Panc1 (cell line): ENCODE results near the gene PIP4P1. TPM values are rescaled to one million over a fixed set of nuclear protein-coding genes. Genes with fewer than 3 reads are reported as not detected.

Experiments
- ATAC-seq: fragments of 200-7000 bp; cut with Tn5 transposase; 2 replicates; pipeline ENCODE4 v1.9.1; 2020; ENCODE audit warnings: mild to moderate bottlenecking, moderate library complexity
- BruUV-seq: library from RNA; stranded (reverse); fragments of 400-500 nt; replicated peaks from 2 replicates; lab custom pipeline; 2021; lab: Mats Ljungman, UMichigan
- CTCF ChIA-PET: fragments of 300-600 bp; sonication (Branson Sonifier 250); formaldehyde crosslinking; loops from one replicate; lab custom pipeline; 2022; ENCODE audit warnings: antibody characterized with exemption; lab: Charles Lee
- POLR2A ChIA-PET: fragments of 300-600 bp; sonication (Branson Sonifier 250); formaldehyde crosslinking; loops from one replicate; lab custom pipeline; 2022; ENCODE audit warnings: antibody characterized with exemption; lab: Charles Lee
- DNase-seq: peaks from one replicate; pipeline ENCODE4 v3.0.0-alpha.2; 2010; ENCODE audit warnings: low read depth, low spot score
- H3K27ac ChIP-seq: 2 replicates; pipeline ENCODE4 v1.5.1; 2011; ENCODE audit warnings: mild to moderate bottlenecking, low read length, inconsistent platforms
- H3K27me3 ChIP-seq: fragments of 200-500 bp; sonication (Bioruptor generic); 2 replicates; pipeline ENCODE4 v1.6.0; 2014; ENCODE audit warnings: low read length, inconsistent platforms; ENCODE audit not compliant: control insufficient read depth, insufficient read depth
- H3K36me3 ChIP-seq: fragments of 200-500 bp; sonication (Bioruptor generic); 2 replicates; pipeline ENCODE4 v1.5.1; 2014; ENCODE audit warnings: inconsistent platforms, mild to moderate bottlenecking, low read length, moderate library complexity; ENCODE audit not compliant: control insufficient read depth, insufficient read depth
- H3K4me1 ChIP-seq: 2 replicates; pipeline ENCODE4 v1.5.1; 2011; ENCODE audit warnings: inconsistent platforms, mild to moderate bottlenecking, low read length, moderate library complexity; ENCODE audit not compliant: control insufficient read depth, insufficient read depth
- H3K4me3 ChIP-seq, 2 experiments: 2 replicates each; pipeline ENCODE4 v1.5.1; 2011 to 2012; ENCODE audit warnings: low read depth in 2 of 2, low read length in 2 of 2, mild to moderate bottlenecking in 2 of 2, inconsistent platforms in 1 of 2, moderate library complexity in 1 of 2
- H3K9me3 ChIP-seq: fragments of 200-500 bp; sonication (Bioruptor generic); 2 replicates; pipeline ENCODE4 v1.5.1; 2014; ENCODE audit warnings: low read depth, mild to moderate bottlenecking, inconsistent platforms, low read length, moderate library complexity; ENCODE audit not compliant: control insufficient read depth, insufficient read depth
- POLR2AphosphoS5 ChIP-seq: IDR thresholded peaks from 2 replicates; pipeline ENCODE4 v1.6.1; 2012; ENCODE audit warnings: mild to moderate bottlenecking, low read depth, low read length, moderate library complexity
- SIN3A ChIP-seq: IDR thresholded peaks from 2 replicates; pipeline ENCODE4 v1.6.1; 2012; ENCODE audit warnings: low read depth, mild to moderate bottlenecking, low read length, moderate library complexity, borderline replicate concordance; ENCODE audit not compliant: insufficient read depth
- TCF7L2 ChIP-seq: IDR thresholded peaks from 2 replicates; pipeline ENCODE4 v1.6.1; 2011; ENCODE audit warnings: mild to moderate bottlenecking, low read depth, low read length, inconsistent platforms
- in situ Hi-C: cut with HindIII; loops from 2 replicates; pipeline ENCODE4 v1.10.0; 2016; ENCODE audit warnings: low sequenced_read_pairs, low pct_unique_long_range_greater_than_20kb
- intact Hi-C: fragments of 100-400 bp; cut with micrococcal nuclease; formaldehyde crosslinking; loops from one replicate; pipeline ENCODE4 v1.10.0; 2022; ENCODE audit not compliant: unreplicated experiment
- total RNA-seq: library from RNA; stranded (reverse); gene quantifications from one replicate; pipeline ENCODE4 v1.2.1, GENCODE V29; 2021; ENCODE audit not compliant: unreplicated experiment
- TF ChIP-seq, protein P1 (sequence below), 2 experiments: IDR thresholded peaks; 2 replicates each; pipeline ENCODE4 v1.6.1; 2011 to 2012; ENCODE audit warnings: low read depth in 2 of 2, control low read depth in 1 of 2, low read length in 1 of 2, mild to moderate bottlenecking in 1 of 2, moderate library complexity in 1 of 2; ENCODE audit not compliant: insufficient read depth in 1 of 2
- TF ChIP-seq, protein P2 (sequence below): fragments of 450-650 bp; IDR thresholded peaks from 2 replicates; pipeline ENCODE4 v1.5.1; 2017; ENCODE audit warnings: mild to moderate bottlenecking

The PIP4P1 gene
- total RNA-seq, 1 experiment from 2014 or later, result 34.8 TPM

DNA sequence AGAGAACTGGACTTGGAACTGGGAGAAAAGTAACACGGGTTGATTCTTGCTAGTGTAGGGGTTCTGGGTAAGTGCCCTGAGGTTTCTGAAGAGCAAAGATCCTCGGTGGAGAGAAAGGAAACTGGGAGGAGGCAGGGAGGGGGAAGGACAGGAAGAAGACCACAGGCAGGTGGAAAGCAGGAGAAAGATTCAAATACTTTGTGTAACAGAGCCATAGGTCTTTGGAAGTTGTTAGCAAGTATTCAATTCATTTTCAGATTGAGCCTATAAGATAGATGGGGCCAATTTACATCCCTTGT is 9.3 kb upstream of the PIP4P1 start:
- Histone ChIP-seq H3K27me3 (no peaks in the 10 kb centered on the region), H3K4me3 (peak overlapping the region; percentile 82 to 96), H3K9me3 (no peaks in the 10 kb centered on the region), H3K4me1 (peaks cover 3% of the 10 kb centered on the region), H3K27ac (peak overlapping the region; percentile 74), H3K36me3 (peaks cover 4% of the 10 kb centered on the region)
- intact Hi-C loops (loop anchor here (5.0 kb wide), 1 partner anchor 137 kb away; no protein-coding TSS in a partner anchor), in situ Hi-C loops (no loop called here)
- BruUV-seq, result no TSS peak
- ChIA-PET CTCF (no interaction called here), POLR2A (no interaction called here)
- no peak for TF ChIP-seq SIN3A
- TF ChIP-seq TCF7L2, result no peak
- TF ChIP-seq, protein P1, sequence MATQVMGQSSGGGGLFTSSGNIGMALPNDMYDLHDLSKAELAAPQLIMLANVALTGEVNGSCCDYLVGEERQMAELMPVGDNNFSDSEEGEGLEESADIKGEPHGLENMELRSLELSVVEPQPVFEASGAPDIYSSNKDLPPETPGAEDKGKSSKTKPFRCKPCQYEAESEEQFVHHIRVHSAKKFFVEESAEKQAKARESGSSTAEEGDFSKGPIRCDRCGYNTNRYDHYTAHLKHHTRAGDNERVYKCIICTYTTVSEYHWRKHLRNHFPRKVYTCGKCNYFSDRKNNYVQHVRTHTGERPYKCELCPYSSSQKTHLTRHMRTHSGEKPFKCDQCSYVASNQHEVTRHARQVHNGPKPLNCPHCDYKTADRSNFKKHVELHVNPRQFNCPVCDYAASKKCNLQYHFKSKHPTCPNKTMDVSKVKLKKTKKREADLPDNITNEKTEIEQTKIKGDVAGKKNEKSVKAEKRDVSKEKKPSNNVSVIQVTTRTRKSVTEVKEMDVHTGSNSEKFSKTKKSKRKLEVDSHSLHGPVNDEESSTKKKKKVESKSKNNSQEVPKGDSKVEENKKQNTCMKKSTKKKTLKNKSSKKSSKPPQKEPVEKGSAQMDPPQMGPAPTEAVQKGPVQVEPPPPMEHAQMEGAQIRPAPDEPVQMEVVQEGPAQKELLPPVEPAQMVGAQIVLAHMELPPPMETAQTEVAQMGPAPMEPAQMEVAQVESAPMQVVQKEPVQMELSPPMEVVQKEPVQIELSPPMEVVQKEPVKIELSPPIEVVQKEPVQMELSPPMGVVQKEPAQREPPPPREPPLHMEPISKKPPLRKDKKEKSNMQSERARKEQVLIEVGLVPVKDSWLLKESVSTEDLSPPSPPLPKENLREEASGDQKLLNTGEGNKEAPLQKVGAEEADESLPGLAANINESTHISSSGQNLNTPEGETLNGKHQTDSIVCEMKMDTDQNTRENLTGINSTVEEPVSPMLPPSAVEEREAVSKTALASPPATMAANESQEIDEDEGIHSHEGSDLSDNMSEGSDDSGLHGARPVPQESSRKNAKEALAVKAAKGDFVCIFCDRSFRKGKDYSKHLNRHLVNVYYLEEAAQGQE (IDR thresholded peaks at IDR 0.05; ENCODE audit: insufficient read depth in 1 of 2, low read depth in 2 of 2, low read length in 1 of 2), result no peak
- no peak for TF ChIP-seq POLR2AphosphoS5
- TF ChIP-seq, protein P2, sequence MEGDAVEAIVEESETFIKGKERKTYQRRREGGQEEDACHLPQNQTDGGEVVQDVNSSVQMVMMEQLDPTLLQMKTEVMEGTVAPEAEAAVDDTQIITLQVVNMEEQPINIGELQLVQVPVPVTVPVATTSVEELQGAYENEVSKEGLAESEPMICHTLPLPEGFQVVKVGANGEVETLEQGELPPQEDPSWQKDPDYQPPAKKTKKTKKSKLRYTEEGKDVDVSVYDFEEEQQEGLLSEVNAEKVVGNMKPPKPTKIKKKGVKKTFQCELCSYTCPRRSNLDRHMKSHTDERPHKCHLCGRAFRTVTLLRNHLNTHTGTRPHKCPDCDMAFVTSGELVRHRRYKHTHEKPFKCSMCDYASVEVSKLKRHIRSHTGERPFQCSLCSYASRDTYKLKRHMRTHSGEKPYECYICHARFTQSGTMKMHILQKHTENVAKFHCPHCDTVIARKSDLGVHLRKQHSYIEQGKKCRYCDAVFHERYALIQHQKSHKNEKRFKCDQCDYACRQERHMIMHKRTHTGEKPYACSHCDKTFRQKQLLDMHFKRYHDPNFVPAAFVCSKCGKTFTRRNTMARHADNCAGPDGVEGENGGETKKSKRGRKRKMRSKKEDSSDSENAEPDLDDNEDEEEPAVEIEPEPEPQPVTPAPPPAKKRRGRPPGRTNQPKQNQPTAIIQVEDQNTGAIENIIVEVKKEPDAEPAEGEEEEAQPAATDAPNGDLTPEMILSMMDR, result no peak
- ATAC-seq, result no peak
- DNase-seq, result no peak

DNA sequence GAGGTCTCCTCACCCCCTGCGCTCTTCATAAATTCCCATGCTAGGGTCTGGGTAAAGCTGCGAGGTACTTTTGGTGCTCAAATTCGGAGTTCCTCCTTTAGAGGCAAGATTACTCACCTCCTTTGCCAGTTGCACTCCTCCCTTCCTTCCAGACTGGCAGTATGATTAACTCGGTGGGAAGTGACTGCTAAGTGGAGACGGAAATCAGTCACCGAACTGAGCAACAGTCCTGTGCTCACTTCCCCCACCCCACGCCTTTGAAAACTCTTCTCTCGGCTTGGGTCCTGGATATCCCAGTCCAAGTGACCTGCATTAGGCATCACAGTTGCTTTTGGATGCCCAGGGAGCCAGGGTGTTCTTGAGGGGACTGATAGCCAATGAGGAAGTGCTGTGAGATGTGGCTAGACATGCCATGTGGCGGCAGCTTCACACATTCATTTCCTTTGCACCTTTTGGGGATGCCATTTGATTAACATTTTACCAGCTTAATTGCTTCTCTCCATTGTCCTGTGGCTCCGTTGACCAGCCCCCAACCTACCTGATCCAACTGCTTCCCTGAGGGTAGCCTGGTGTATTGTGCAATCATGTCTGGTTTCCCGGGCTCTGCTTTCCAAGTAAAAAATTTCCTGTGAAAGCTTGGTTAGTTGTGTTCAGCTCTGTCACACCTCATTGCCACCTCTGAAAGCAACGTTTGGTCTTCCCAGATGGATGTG is 8.8 kb upstream of the PIP4P1 start:
- TF ChIP-seq TCF7L2, result no peak
- TF ChIP-seq SIN3A, result no peak
- TF ChIP-seq, protein P2, result no peak
- TF ChIP-seq, protein P1 (IDR thresholded peaks at IDR 0.05; ENCODE audit: insufficient read depth in 1 of 2, low read depth in 2 of 2, low read length in 1 of 2), result no peak
- no peak for TF ChIP-seq POLR2AphosphoS5
- Histone ChIP-seq H3K4me3 (peak overlapping the region; percentile 82 to 96), H3K4me1 (peaks cover 3% of the 10 kb centered on the region), H3K27me3 (no peaks in the 10 kb centered on the region), H3K36me3 (peaks cover 4% of the 10 kb centered on the region), H3K9me3 (no peaks in the 10 kb centered on the region), H3K27ac (peak overlapping the region; percentile 74)
- intact Hi-C loops, result loop anchor here (5.0 kb wide), 1 partner anchor 137 kb away; no protein-coding TSS in a partner anchor
- DNase-seq, result peak; percentile 63
- POLR2A ChIA-PET, result interaction anchor here (0.9 to 1.1 kb wide), 2 partner anchors 9 to 127 kb away, joined by 3 to 4 read pairs; partner anchors contain the start of genes PARP2 and PIP4P1
- in situ Hi-C loops, result no loop called here
- peak; percentile 55 for ATAC-seq
- CTCF ChIA-PET, result no interaction called here
- no TSS peak for BruUV-seq
